SK-N-SH (cell line): ENCODE measurements around the gene ZNF555. TPM values are rescaled to one million over a fixed set of nuclear protein-coding genes. Genes with fewer than 3 reads are reported as not detected.

ENCODE experiments used
- CTCF ChIA-PET: fragments of 300-600, 350-600 bp; formaldehyde crosslinking; extraction: SDS; loops from one replicate; lab custom pipeline; 2021; lab: Yijun Ruan, JAX
- POLR2A ChIA-PET: fragments of 350-600 bp; sonication (Branson Sonifier 250); formaldehyde crosslinking; extraction: SDS; loops from one replicate; lab custom pipeline; 2020; ENCODE audit warnings: antibody characterized with exemption, inconsistent platforms; lab: Yijun Ruan, JAX
- DNase-seq: peaks from one replicate; pipeline ENCODE4 v3.0.0; 2012
- H2AFZ ChIP-seq: fragments of 200-600 bp; sonication (generic); 2 replicates; pipeline ENCODE4 v1.8.1; 2016; ENCODE audit warnings: antibody characterized with exemption, mild to moderate bottlenecking, low read depth
- H3F3A ChIP-seq: fragments of 200-600 bp; sonication (generic); replicated peaks from 2 replicates; pipeline ENCODE3; 2016; ENCODE audit warnings: antibody characterized with exemption, mild to moderate bottlenecking; ENCODE audit not compliant: insufficient read depth
- H3K27ac ChIP-seq, 2 experiments: fragments of 200-500 bp in 1 of 2; fragments of 200-600 bp in 1 of 2; sonication (Bioruptor generic) in 1 of 2; sonication (generic), shearing (Covaris generic) in 1 of 2; 2 replicates each; pipeline versions ENCODE4 v1.5.1 to v1.6.1; 2014 to 2016; ENCODE audit warnings: low read depth in 2 of 2, inconsistent platforms in 1 of 2, low read length in 1 of 2, mild to moderate bottlenecking in 1 of 2, mixed read lengths in 1 of 2
- H3K27me3 ChIP-seq: fragments of 200-600 bp; sonication (generic), shearing (Covaris generic); 2 replicates; pipeline ENCODE4 v1.6.1; 2016; ENCODE audit warnings: mixed run types; ENCODE audit not compliant: insufficient read depth
- H3K36me3 ChIP-seq, 2 experiments: fragments of 200-500 bp in 1 of 2; fragments of 200-600 bp in 1 of 2; sonication (Bioruptor generic) in 1 of 2; sonication (generic) in 1 of 2; replicated peaks in 1 of 2; 2 replicates each; pipeline versions ENCODE3 to v1.5.1; 2014 to 2016; ENCODE audit warnings: low read length in 1 of 2, mild to moderate bottlenecking in 1 of 2; ENCODE audit not compliant: insufficient read depth in 2 of 2, control insufficient read depth in 1 of 2
- H3K4me1 ChIP-seq, 2 experiments: fragments of 200-500 bp in 1 of 2; fragments of 200-600 bp in 1 of 2; sonication (Bioruptor generic) in 1 of 2; sonication (generic), shearing (Covaris generic) in 1 of 2; 2 replicates each; pipeline versions ENCODE4 v1.5.1 to v1.6.1; 2014 to 2016; ENCODE audit warnings: low read depth in 1 of 2, low read length in 1 of 2, mixed run types in 1 of 2; ENCODE audit not compliant: insufficient read depth in 2 of 2, control insufficient read depth in 1 of 2
- H3K4me2 ChIP-seq: fragments of 200-600 bp; sonication (generic), shearing (Covaris generic); 2 replicates; pipeline ENCODE4 v1.6.1; 2017; ENCODE audit warnings: mixed run types
- H3K4me3 ChIP-seq, 2 experiments: fragments of 200-500 bp in 1 of 2; fragments of 200-600 bp in 1 of 2; sonication (Bioruptor generic) in 1 of 2; sonication (generic), shearing (Covaris generic) in 1 of 2; 2 replicates each; pipeline versions ENCODE4 v1.5.1 to v1.8.1; 2014 to 2016; ENCODE audit warnings: low read depth in 2 of 2, inconsistent platforms in 1 of 2, low read length in 1 of 2, mild to moderate bottlenecking in 1 of 2, mixed read lengths in 1 of 2, moderate library complexity in 1 of 2
- H3K79me2 ChIP-seq: fragments of 200-600 bp; sonication (generic); 2 replicates; pipeline ENCODE4 v1.8.1; 2017; ENCODE audit warnings: mild to moderate bottlenecking; ENCODE audit not compliant: insufficient read depth
- H3K9ac ChIP-seq: fragments of 200-600 bp; sonication (generic); 2 replicates; pipeline ENCODE4 v1.6.1; 2017; ENCODE audit warnings: mixed run types
- H3K9me2 ChIP-seq: fragments of 200-600 bp; sonication (generic); 2 replicates; pipeline ENCODE4 v1.6.1; 2017; ENCODE audit warnings: mixed run types
- H3K9me3 ChIP-seq: fragments of 200-600 bp; sonication (generic); 2 replicates; pipeline ENCODE4 v1.6.1; 2017; ENCODE audit warnings: mixed run types, mild to moderate bottlenecking, moderate library complexity
- H4K20me1 ChIP-seq: fragments of 200-600 bp; sonication (generic); 2 replicates; pipeline ENCODE4 v1.6.1; 2017; ENCODE audit warnings: mild to moderate bottlenecking, mixed run types; ENCODE audit not compliant: insufficient read depth
- ELF1 ChIP-seq: IDR thresholded peaks from 2 replicates; pipeline ENCODE4 v1.4.0; 2012
- FOSL2 ChIP-seq: IDR thresholded peaks from 2 replicates; pipeline ENCODE4 v1.4.0; 2012; ENCODE audit warnings: low read depth, mild to moderate bottlenecking, moderate library complexity, borderline replicate concordance
- GATA2 ChIP-seq: sonication (generic); formaldehyde crosslinking; IDR thresholded peaks from 2 replicates; pipeline ENCODE4 v1.5.0; 2020; ENCODE audit warnings: mild to moderate bottlenecking, missing genetic modification reagents
- JUND ChIP-seq: IDR thresholded peaks from 2 replicates; pipeline ENCODE4 v1.4.0; 2012
- MAX ChIP-seq: IDR thresholded peaks from 2 replicates; pipeline ENCODE4 v1.4.0; 2012; ENCODE audit warnings: low read depth
- NRF1 ChIP-seq: IDR thresholded peaks from 2 replicates; pipeline ENCODE4 v1.6.1; 2012; ENCODE audit warnings: low read depth, mild to moderate bottlenecking, low read length
- RAD21 ChIP-seq: IDR thresholded peaks from 2 replicates; pipeline ENCODE4 v1.6.1; 2012; ENCODE audit warnings: mild to moderate bottlenecking, low read length
- RCOR1 ChIP-seq: fragments of 150-350 bp; IDR thresholded peaks from 2 replicates; pipeline ENCODE4 v1.6.1; 2017; ENCODE audit warnings: antibody characterized with exemption, low read length
- RXRA ChIP-seq: IDR thresholded peaks from 2 replicates; pipeline ENCODE4 v1.4.0; 2012; ENCODE audit warnings: low read depth, mild to moderate bottlenecking, borderline replicate concordance
- SMC3 ChIP-seq: IDR thresholded peaks from 2 replicates; pipeline ENCODE4 v1.6.1; 2012; ENCODE audit warnings: low read depth, low read length, improper control_type of control experiment
- YY1 ChIP-seq: IDR thresholded peaks from 2 replicates; pipeline ENCODE4 v1.4.0; 2012; ENCODE audit warnings: low read depth, mild to moderate bottlenecking
- WGBS: methylation state at CpG from one replicate; pipeline ENCODE4 v1.1.6; 2017; ENCODE audit warnings: low lambda C conversion rate; 5-methylcytosine and 5-hydroxymethylcytosine counted together
- polyA plus RNA-seq, 3 experiments: library from polyadenylated mRNA; depleted of rRNA; stranded (reverse); fragments of >200 nt; gene quantifications; 2 replicates each; pipeline ENCODE4 v1.2.3, GENCODE V29; 2012
- TF ChIP-seq, protein P1 (sequence below): fragments of 200-600 bp; sonication (generic); IDR thresholded peaks from 2 replicates; pipeline ENCODE4 v1.6.1; 2017; ENCODE audit warnings: antibody characterized with exemption, mild to moderate bottlenecking, moderate library complexity

ZNF555 gene
- polyA plus RNA-seq, 1 of the 3 experiments (the other 2 are of a cell fraction) = 1.4 TPM

DNA sequence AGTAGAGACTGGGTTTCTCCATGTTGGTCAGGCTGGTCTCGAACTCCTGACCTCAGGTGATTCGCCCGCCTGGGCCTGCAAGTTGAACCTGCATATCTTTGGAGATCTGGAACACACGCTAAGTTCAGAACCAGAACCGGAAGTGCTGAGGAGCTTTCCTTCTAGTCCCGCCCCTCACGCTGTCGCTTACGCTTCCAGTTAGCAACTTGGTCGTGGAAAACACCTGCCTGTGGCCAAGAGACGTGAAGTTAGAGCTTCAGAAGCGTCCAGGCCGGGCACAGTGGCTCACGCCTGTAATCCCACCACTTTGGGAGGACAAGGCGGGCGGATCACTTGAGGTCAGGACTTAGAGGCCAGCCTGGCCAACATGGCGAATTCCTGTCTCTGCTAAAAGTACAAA lies 44.5 kb downstream of the ZNF555 start:
- ChIA-PET CTCF (interaction anchor here (1.2 to 2.6 kb wide), 2 partner anchors 8 to 38 kb away, joined by 3 to 15 read pairs; no protein-coding TSS in a partner anchor), POLR2A (no interaction called here)
- Histone ChIP-seq H3K9ac (no peak overlapping the region), H3K27me3 (no peaks in the 10 kb centered on the region), H4K20me1 (no peaks in the 10 kb centered on the region), H3F3A (no peaks in the 10 kb centered on the region), H3K27ac (no peak overlapping the region), H3K36me3 (no peaks in the 10 kb centered on the region), H3K4me2 (no peak overlapping the region), H3K9me2 (no peaks in the 10 kb centered on the region), H3K4me1 (peaks cover 0 to 3% of the 10 kb centered on the region in 2 experiments; a peak in 1 of 4 replicates), H3K79me2 (no peaks in the 10 kb centered on the region), H2AFZ (no peak overlapping the region), H3K4me3 (no peak overlapping the region), H3K9me3 (no peaks in the 10 kb centered on the region)
- DNase-seq = no peak
- 71% methylated on average over 14 of the region's 17 CpGs for WGBS
- no peak for TF ChIP-seq JUND
- TF ChIP-seq, protein P1, sequence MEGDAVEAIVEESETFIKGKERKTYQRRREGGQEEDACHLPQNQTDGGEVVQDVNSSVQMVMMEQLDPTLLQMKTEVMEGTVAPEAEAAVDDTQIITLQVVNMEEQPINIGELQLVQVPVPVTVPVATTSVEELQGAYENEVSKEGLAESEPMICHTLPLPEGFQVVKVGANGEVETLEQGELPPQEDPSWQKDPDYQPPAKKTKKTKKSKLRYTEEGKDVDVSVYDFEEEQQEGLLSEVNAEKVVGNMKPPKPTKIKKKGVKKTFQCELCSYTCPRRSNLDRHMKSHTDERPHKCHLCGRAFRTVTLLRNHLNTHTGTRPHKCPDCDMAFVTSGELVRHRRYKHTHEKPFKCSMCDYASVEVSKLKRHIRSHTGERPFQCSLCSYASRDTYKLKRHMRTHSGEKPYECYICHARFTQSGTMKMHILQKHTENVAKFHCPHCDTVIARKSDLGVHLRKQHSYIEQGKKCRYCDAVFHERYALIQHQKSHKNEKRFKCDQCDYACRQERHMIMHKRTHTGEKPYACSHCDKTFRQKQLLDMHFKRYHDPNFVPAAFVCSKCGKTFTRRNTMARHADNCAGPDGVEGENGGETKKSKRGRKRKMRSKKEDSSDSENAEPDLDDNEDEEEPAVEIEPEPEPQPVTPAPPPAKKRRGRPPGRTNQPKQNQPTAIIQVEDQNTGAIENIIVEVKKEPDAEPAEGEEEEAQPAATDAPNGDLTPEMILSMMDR = no peak
- TF ChIP-seq GATA2 (CRISPR knock-in tag) = no peak
- no peak for TF ChIP-seq YY1
- no peak for TF ChIP-seq RCOR1
- no peak for TF ChIP-seq RXRA
- TF ChIP-seq SMC3 = no peak
- TF ChIP-seq FOSL2 = no peak
- TF ChIP-seq MAX = no peak
- no peak for TF ChIP-seq NRF1

GRCh38 chr19:2887391-2887914 lies 46.2 kb downstream of the ZNF555 start:
- Histone ChIP-seq H3K4me3 (no peak overlapping the region), H3K36me3 (no peaks in the 10 kb centered on the region), H3K27me3 (no peaks in the 10 kb centered on the region), H3F3A (no peaks in the 10 kb centered on the region), H2AFZ (no peak overlapping the region), H4K20me1 (no peaks in the 10 kb centered on the region), H3K9ac (no peak overlapping the region), H3K9me3 (no peaks in the 10 kb centered on the region), H3K4me2 (no peak overlapping the region), H3K27ac (no peak overlapping the region), H3K4me1 (peaks cover 0 to 3% of the 10 kb centered on the region in 2 experiments; a peak in 1 of 4 replicates), H3K9me2 (no peaks in the 10 kb centered on the region), H3K79me2 (no peaks in the 10 kb centered on the region)
- peak; percentile 70 for TF ChIP-seq RAD21
- TF ChIP-seq, protein P1 = peak; percentile 70
- TF ChIP-seq ELF1 = no peak
- TF ChIP-seq SMC3 = peak; percentile 35; the same call in 1 of the 2 replicates
- POLR2A ChIA-PET = interaction anchor here (2.1 kb wide), 1 partner anchor 63 kb away, joined by 8 read pairs; no protein-coding TSS in a partner anchor
- 34% methylated on average over 8 of the region's 9 CpGs for WGBS
- DNase-seq = peak; percentile 78
- CTCF ChIA-PET = interaction anchor here (0.5 to 2.6 kb wide), 36 partner anchors 9 to 1341 kb away, joined by 3 to 25 read pairs (median 4); partner anchors contain the start of genes ZNF556, ZNF57 and ZNF77
